HCT116 (cell line): ENCODE data around the gene C10orf88. TPM values are rescaled to one million over a fixed set of nuclear protein-coding genes. Genes with fewer than 3 reads are reported as not detected.

ENCODE experiments used
- ATAC-seq: fragments of 200-7000 bp; cut with Tn5 transposase; 2 replicates; pipeline ENCODE4 v1.9.1; 2020; ENCODE audit warnings: mild to moderate bottlenecking, moderate library complexity
- BruUV-seq: library from RNA; stranded (reverse); fragments of 400-500 nt; replicated peaks from 2 replicates; lab custom pipeline; 2021; lab: Mats Ljungman, UMichigan
- CTCF ChIA-PET: fragments of 300-600 bp; sonication (Branson Sonifier 250); formaldehyde crosslinking; loops from one replicate; lab custom pipeline; 2021; ENCODE audit warnings: antibody characterized with exemption; lab: Charles Lee
- POLR2A ChIA-PET: fragments of 300-600, 350-600 bp; sonication (Branson Sonifier 250); formaldehyde crosslinking; loops from one replicate; lab custom pipeline; 2021; ENCODE audit warnings: antibody characterized with exemption; lab: Charles Lee
- RAD21 ChIA-PET, 2 experiments: fragments of 300-600 bp; sonication (Branson Sonifier 250); formaldehyde crosslinking; loops; one replicate each; lab custom pipeline; 2023; ENCODE audit warnings: low total read pairs in 2 of 2; ENCODE audit not compliant: uncharacterized antibody in 2 of 2, unreplicated experiment in 2 of 2, low non-redundant PET in 1 of 2; lab: Charles Lee
- DNase-seq: peaks from one replicate; pipeline ENCODE4 v3.0.0-alpha.2; 2010; ENCODE audit warnings: low read depth, low spot score
- H2AFZ ChIP-seq: fragments of 200-600 bp; shearing (Covaris generic), sonication (generic); 2 replicates; pipeline ENCODE4 v1.6.1; 2017; ENCODE audit warnings: low read depth, mixed run types, mixed read lengths, antibody characterized with exemption, low read length; ENCODE audit not compliant: poor library complexity, severe bottlenecking
- H3K27ac ChIP-seq: 2 replicates; pipeline ENCODE4 v1.5.1; 2012; ENCODE audit warnings: low read depth, low read length
- H3K27me3 ChIP-seq: fragments of 200-600 bp; sonication (generic); 2 replicates; pipeline ENCODE4 v1.6.1; 2016; ENCODE audit warnings: mixed run types, low read length, mixed read lengths; ENCODE audit not compliant: insufficient read depth
- H3K36me3 ChIP-seq, 2 experiments: fragments of 200-500 bp in 1 of 2; fragments of 200-600 bp in 1 of 2; sonication (Bioruptor generic) in 1 of 2; sonication (generic) in 1 of 2; 2 replicates each; pipeline versions ENCODE4 v1.5.1 to v1.6.1; 2014 to 2016; ENCODE audit warnings: low read length in 2 of 2, inconsistent platforms in 1 of 2, mixed read lengths in 1 of 2, mixed run types in 1 of 2; ENCODE audit not compliant: insufficient read depth in 2 of 2, control insufficient read depth in 1 of 2
- H3K4me1 ChIP-seq, 2 experiments: fragments of 200-600 bp in 1 of 2; sonication (generic) in 1 of 2; 2 replicates each; pipeline versions ENCODE4 v1.5.1 to v1.6.1; 2012 to 2017; ENCODE audit warnings: low read length in 2 of 2, inconsistent platforms in 1 of 2, mild to moderate bottlenecking in 1 of 2, mixed read lengths in 1 of 2, mixed run types in 1 of 2, moderate library complexity in 1 of 2; ENCODE audit not compliant: insufficient read depth in 2 of 2, control insufficient read depth in 1 of 2
- H3K4me2 ChIP-seq: fragments of 200-600 bp; sonication (generic); 2 replicates; pipeline ENCODE4 v1.6.1; 2017; ENCODE audit warnings: mixed run types, low read length, mixed read lengths
- H3K4me3 ChIP-seq, 2 experiments: fragments of 200-600 bp in 1 of 2; sonication (generic) in 1 of 2; replicated peaks in 1 of 2; 2 replicates each; pipeline ENCODE4 v1.5.1; 2011 to 2016; ENCODE audit warnings: low read length in 2 of 2, control low read depth in 1 of 2, low read depth in 1 of 2, mild to moderate bottlenecking in 1 of 2, mixed read lengths in 1 of 2, mixed run types in 1 of 2
- H3K79me2 ChIP-seq: fragments of 200-600 bp; sonication (generic); 2 replicates; pipeline ENCODE4 v1.6.1; 2017; ENCODE audit warnings: mild to moderate bottlenecking, mixed run types, low read length, moderate library complexity, mixed read lengths; ENCODE audit not compliant: insufficient read depth
- H3K9ac ChIP-seq: fragments of 200-600 bp; sonication (generic); 2 replicates; pipeline ENCODE4 v1.6.1; 2016; ENCODE audit warnings: low read length, mixed read lengths
- H3K9me2 ChIP-seq: fragments of 200-600 bp; sonication (generic), shearing (Covaris generic); 2 replicates; pipeline ENCODE4 v1.6.1; 2017; ENCODE audit warnings: mixed run types, mild to moderate bottlenecking, moderate library complexity; ENCODE audit not compliant: insufficient read depth
- H3K9me3 ChIP-seq, 2 experiments: fragments of 200-500 bp in 1 of 2; fragments of 200-600 bp in 1 of 2; sonication (Bioruptor generic) in 1 of 2; sonication (generic) in 1 of 2; 2 replicates each; pipeline ENCODE4 v1.6.1; 2014 to 2017; ENCODE audit warnings: low read length in 2 of 2, mixed read lengths in 2 of 2, inconsistent platforms in 1 of 2, low read depth in 1 of 2, mild to moderate bottlenecking in 1 of 2, mixed run types in 1 of 2, moderate library complexity in 1 of 2; ENCODE audit not compliant: control insufficient read depth in 1 of 2, insufficient read depth in 1 of 2
- H4K20me1 ChIP-seq: fragments of 200-600 bp; sonication (generic), shearing (Covaris generic); 2 replicates; pipeline ENCODE4 v1.6.1; 2017; ENCODE audit warnings: mixed run types, mild to moderate bottlenecking, moderate library complexity; ENCODE audit not compliant: insufficient read depth
- ATF3 ChIP-seq: IDR thresholded peaks from 2 replicates; pipeline ENCODE4 v1.6.1; 2012
- CBX3 ChIP-seq: IDR thresholded peaks from 2 replicates; pipeline ENCODE4 v1.6.1; 2012; ENCODE audit warnings: low read depth
- CTCF ChIP-seq, 3 experiments: fragments of 200-600 bp in 1 of 3; sonication (generic) in 1 of 3; IDR thresholded peaks in 2 of 3; conservative IDR thresholded peaks in 1 of 3; 2 replicates each; pipeline ENCODE4 v1.5.1; 2012 to 2017; ENCODE audit warnings: low read depth in 2 of 3, low read length in 2 of 3, antibody characterized with exemption in 1 of 3, borderline replicate concordance in 1 of 3, control low read depth in 1 of 3, mild to moderate bottlenecking in 1 of 3, mixed read lengths in 1 of 3, mixed run types in 1 of 3, moderate library complexity in 1 of 3; ENCODE audit not compliant: insufficient read depth in 1 of 3
- ELF1 ChIP-seq: IDR thresholded peaks from 2 replicates; pipeline ENCODE4 v1.6.1; 2012; ENCODE audit warnings: low read depth, borderline replicate concordance
- EZH2phosphoT487 ChIP-seq: fragments of 200-600 bp; IDR thresholded peaks from 2 replicates; pipeline ENCODE4 v1.6.1; 2018; ENCODE audit warnings: antibody characterized with exemption, borderline replicate concordance
- FOSL1 ChIP-seq: IDR thresholded peaks from 2 replicates; pipeline ENCODE4 v1.6.1; 2012; ENCODE audit warnings: low read depth
- JUND ChIP-seq: IDR thresholded peaks from 2 replicates; pipeline ENCODE4 v1.6.1; 2012
- POLR2AphosphoS5 ChIP-seq: IDR thresholded peaks from 2 replicates; pipeline ENCODE4 v1.6.1; 2011; ENCODE audit warnings: mild to moderate bottlenecking, low read depth, low read length, moderate library complexity
- RAD21 ChIP-seq: IDR thresholded peaks from 2 replicates; pipeline ENCODE4 v1.6.1; 2012; ENCODE audit warnings: low read depth, mild to moderate bottlenecking
- SIN3A ChIP-seq: IDR thresholded peaks from 2 replicates; pipeline ENCODE4 v1.6.1; 2012; ENCODE audit warnings: low read depth
- SP1 ChIP-seq: IDR thresholded peaks from 2 replicates; pipeline ENCODE4 v1.6.1; 2012; ENCODE audit warnings: low read depth
- SRF ChIP-seq: IDR thresholded peaks from 2 replicates; pipeline ENCODE4 v1.6.1; 2012; ENCODE audit warnings: low read depth
- TCF7L2 ChIP-seq: IDR thresholded peaks from 2 replicates; pipeline ENCODE4 v1.7.0; 2011; ENCODE audit warnings: borderline replicate concordance, inconsistent platforms; ENCODE audit not compliant: insufficient read depth, insufficient read length; ENCODE audit errors: extremely low read depth
- YY1 ChIP-seq: IDR thresholded peaks from 2 replicates; pipeline ENCODE4 v1.6.1; 2011; ENCODE audit warnings: low read length, low read depth, moderate library complexity, mild to moderate bottlenecking; ENCODE audit not compliant: insufficient replicate concordance; ENCODE audit errors: extremely low read depth
- ZBTB33 ChIP-seq: IDR thresholded peaks from 2 replicates; pipeline ENCODE4 v1.6.1; 2011; ENCODE audit warnings: mild to moderate bottlenecking, low read length, moderate library complexity; ENCODE audit not compliant: insufficient replicate concordance; ENCODE audit errors: extremely low read depth
- ZNF274 ChIP-seq: fragments of 200-500 bp; sonication (Bioruptor generic); IDR thresholded peaks from 2 replicates; pipeline ENCODE4 v1.6.1; 2014; ENCODE audit warnings: mild to moderate bottlenecking, low read depth, low read length, inconsistent platforms
- intact Hi-C: fragments of 100-400 bp; cut with micrococcal nuclease; formaldehyde crosslinking; loops from 2 replicates; pipeline ENCODE4 v1.10.0; 2022
- total RNA-seq: library from RNA; stranded (reverse); gene quantifications from one replicate; pipeline ENCODE4 v1.2.1, GENCODE V29; 2021; ENCODE audit not compliant: unreplicated experiment

The C10orf88 gene
- total RNA-seq, 1 experiment from 2014 or later = 16.2 TPM

GRCh38 chr10:122980209-122981065 lies 26.4 kb upstream of the C10orf88 start, which contains the start of gene PSTK (continued):
- TF ChIP-seq EZH2phosphoT487 (no peak), ATF3 (no peak), TCF7L2 (peak; percentile 74), SIN3A (peak; percentile 69), JUND (no peak)

- RAD21 ChIA-PET = no interaction called here
- peaks cover 3% of the 10 kb centered on the region; the same call in 1 of the 2 replicates for H3K27me3 ChIP-seq
- no TSS peak for BruUV-seq
- TF ChIP-seq SP1 = no peak
- no peak for TF ChIP-seq JUND
- no peak for TF ChIP-seq POLR2AphosphoS5
- no peak for TF ChIP-seq TCF7L2
- TF ChIP-seq YY1 = no peak
- TF ChIP-seq SRF = no peak
- TF ChIP-seq SIN3A = no peak
- no peak for TF ChIP-seq RAD21
- no peak for TF ChIP-seq ELF1
- TF ChIP-seq CTCF (IDR thresholded peaks at IDR 0.05 in 2 of 3, conservative IDR thresholded peaks at IDR 0.05 in 1 of 3; ENCODE audit: borderline replicate concordance in 1 of 3, insufficient read depth in 1 of 3, low read depth in 2 of 3, low read length in 2 of 3) = no peak
- TF ChIP-seq ZBTB33 = no peak
- TF ChIP-seq ZNF274 = no peak
- no peak for TF ChIP-seq ATF3
- no peak for TF ChIP-seq FOSL1
- no peak for TF ChIP-seq CBX3
Observed at GRCh38 chr10:122974543-122975064, 20.6 kb upstream of the C10orf88 start.

More at GRCh38 chr10:122974543-122975064, 20.6 kb upstream of the C10orf88 start:
- ChIA-PET CTCF (no interaction called here), POLR2A (no interaction called here)
- Histone ChIP-seq H3K9me2 (no peaks in the 10 kb centered on the region), H3K4me3 (no peak overlapping the region), H3K27ac (no peak overlapping the region), H3K9me3 (no peaks in the 10 kb centered on the region), H3K4me1 (no peaks in the 10 kb centered on the region; a peak in 1 of 4 replicates), H3K36me3 (no peaks in the 10 kb centered on the region), H4K20me1 (no peaks in the 10 kb centered on the region), H3K4me2 (no peak overlapping the region), H3K9ac (no peak overlapping the region), H2AFZ (no peak overlapping the region), H3K79me2 (no peaks in the 10 kb centered on the region)
- ATAC-seq (no peak), DNase-seq (no peak)
- intact Hi-C loops = loop anchor here (1.0 kb wide), 1 partner anchor 13 kb away; no protein-coding TSS in a partner anchor
